Stimulated activated CD4-positive, alpha-beta T cell treated with anti-CD3 and anti-CD28 coated beads, Interleukin-4, amount 100 ng/mL, for 48 hours (primary cell): Measurements from ENCODE around the gene ZFP14.

ENCODE experiments used
- DNase-seq, 2 donors: peaks; one replicate each; pipeline ENCODE4 v3.0.0-alpha.2; 2020; ENCODE audit warnings: low read depth in 2 of 2

ZFP14 gene

GRCh38 chr19:36378625-36379509 is at the start of gene ZFP14:
TSS of gene ZFP14 (minus strand) at chr19:36379201. CDS start at chr19:36367892, 11,309 bp downstream.
- peak; percentile 88 to 92 for DNase-seq

GRCh38 chr19:36423925-36424324 is 44.9 kb upstream of the ZFP14 start:
- DNase-seq, result no peak

- DNase-seq, result no peak
Observed at GRCh38 chr19:36421749-36422481, 42.9 kb upstream of the ZFP14 start.

DNA sequence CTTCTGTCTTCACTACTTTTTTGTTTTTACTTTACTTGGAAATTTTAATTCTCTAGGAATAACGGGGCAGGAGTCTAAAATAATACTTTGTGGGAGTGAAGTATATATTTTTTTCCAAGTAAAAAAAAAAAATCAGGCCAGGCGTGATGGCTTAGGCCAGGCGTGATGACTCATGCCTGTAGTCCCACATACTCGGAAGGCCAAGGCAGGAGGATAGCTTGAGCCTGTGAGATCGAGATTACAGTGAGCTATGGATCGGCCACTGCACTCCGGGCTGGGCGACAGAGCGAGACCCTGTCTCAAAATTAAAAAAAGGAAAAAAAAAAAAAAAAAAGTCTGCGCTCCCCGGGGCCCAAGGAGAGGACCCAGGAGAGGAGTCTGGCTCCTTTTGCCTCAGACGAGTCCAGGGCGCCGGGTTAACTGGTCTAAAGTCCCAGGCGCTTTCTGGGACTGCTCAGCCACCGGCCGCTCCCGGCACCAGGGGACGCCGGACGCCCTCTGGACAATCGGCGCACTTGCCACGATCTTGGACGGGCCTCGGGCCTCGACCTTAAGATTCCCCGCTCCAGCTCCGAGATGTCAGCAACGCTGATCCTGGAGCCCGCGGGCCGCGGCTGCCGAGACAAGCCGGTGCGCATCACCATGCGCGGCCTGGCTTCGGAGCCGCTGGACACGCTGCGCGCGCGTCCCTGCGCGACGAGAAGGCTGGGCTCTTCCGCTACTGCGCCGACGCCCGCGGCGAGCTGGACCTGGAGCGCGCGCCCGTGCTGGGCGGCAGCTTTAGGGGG is 42.2 kb upstream of the ZFP14 start:
- DNase-seq, result no peak

GRCh38 chr19:36418287-36419001 is 39.4 kb upstream of the ZFP14 start, which contains the start of gene ZFP82:
TSS of gene ZFP82 (minus strand) at chr19:36418644. CDS start at chr19:36409789, 8,855 bp downstream.
- peak; percentile 71 for DNase-seq

- no peak for DNase-seq
Observed at GRCh38 chr19:36417752-36418286, 38.8 kb upstream of the ZFP14 start.

DNA sequence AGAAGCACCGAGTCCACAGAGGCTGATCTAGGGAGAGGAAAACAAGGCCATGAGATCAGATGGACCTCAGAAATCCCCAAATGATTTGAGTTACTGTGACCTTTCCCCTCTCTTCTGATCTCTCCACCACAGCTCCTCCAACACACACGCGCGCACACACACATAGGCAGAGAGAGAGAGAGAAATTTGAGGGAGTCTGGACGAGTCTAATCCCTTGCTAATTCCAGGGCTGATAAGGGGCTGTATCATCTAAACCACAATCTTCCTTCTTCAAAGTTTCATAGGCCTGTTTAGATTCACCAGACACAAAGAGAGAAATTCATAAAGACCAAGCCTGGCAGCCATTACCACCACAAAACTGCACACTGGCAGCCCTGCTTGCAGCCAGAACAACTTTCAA is 30.8 kb upstream of the ZFP14 start:
- no peak for DNase-seq

DNA sequence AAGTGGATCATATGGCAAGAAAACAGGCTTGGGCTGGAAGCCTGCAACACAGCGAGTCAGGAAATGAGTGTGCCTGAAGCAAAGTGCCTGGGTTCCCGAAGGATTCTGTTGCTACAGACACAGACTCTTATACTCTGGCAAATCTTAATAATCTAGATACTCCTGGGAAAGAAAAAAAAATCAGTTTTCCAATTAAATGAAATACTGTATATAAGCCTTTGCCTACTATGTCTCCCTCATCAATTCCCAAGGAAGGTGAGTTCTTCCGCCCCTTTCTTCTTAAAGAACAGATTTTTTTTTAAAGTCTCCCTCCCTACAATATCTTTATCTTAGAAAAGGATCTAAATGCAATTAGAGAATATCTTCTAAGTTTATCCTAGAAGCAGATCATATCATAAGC is 29.1 kb upstream of the ZFP14 start:
- no peak for DNase-seq

GRCh38 chr19:36404498-36404897 is 25.5 kb upstream of the ZFP14 start:
- DNase-seq, result no peak

GRCh38 chr19:36401475-36401874 is 22.5 kb upstream of the ZFP14 start:
- DNase-seq, result no peak

GRCh38 chr19:36398571-36398970 is 19.6 kb upstream of the ZFP14 start:
- no peak for DNase-seq

- no peak for DNase-seq
Observed at GRCh38 chr19:36392916-36393673, 14.1 kb upstream of the ZFP14 start.

DNA sequence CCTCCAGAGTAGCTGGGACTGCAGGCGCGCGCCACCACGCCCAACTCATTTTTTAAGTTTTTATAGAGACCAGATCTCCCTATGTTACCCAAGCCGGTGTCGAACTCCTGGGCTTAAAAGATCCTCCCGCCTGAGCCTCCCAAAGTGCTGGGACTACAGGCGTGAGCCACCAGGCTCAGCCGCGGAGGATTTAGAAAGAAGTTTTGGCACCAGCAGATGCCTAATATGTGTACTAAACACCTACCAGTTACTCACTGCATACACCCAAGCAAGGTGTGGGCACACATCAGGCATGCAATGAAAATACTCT is 464 bp upstream of the ZFP14 start:
- no peak for DNase-seq

DNA sequence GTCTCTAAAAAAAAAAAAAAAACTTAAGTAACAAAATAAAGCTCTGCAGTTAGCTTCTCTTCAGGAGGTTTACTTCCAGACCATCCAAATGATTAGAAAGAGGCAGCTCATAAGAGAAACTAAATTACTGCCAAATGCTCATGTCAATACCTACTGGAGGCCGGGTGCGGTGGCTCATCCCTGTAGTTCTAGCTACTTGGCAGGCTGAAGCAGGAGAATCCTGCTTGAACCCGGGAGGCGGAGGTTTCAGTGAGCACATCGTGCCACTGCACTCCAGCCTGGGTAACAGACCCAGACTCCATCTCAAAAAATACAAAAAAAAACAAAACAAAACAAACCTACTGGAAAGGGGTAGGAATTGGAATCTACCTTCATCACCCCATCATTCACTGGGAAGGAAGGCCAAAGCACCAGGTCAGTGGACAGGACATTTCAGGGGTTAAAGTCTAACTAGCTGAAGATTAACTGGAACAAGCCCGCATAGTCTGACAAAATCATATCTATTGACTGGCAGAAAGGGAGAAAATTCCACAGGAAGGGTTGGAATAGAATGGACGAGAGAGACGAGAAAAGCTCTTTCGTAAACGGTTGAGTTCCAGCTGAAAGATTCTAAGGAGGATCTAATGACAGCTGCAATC is 1.3 kb downstream of the ZFP14 start:
- no peak for DNase-seq

DNA sequence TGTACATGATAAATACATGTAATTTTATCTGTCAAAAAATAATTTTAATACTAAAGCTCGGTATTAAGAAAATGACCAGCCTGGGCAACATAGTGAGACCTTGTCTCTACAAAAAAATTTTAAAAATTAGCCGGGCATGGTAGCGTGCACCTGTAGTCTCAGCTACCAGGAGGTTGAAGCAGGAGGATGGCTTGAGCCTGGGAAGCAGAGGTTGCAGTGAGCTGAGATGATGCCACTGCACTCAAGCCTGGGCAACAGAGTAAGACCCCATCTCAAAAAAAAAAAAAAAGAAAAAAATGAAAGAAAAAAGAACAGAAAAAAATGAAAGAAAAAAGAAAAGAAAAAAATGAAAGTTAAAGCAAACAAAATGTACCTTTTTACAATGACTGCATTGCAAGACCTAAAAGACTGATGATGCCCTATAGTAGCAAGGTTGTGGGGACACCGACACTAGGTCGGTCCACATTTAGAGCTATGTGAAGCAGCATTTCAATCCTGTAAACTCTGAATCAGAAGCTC is 5.3 kb downstream of the ZFP14 start:
- DNase-seq, result no peak

DNA sequence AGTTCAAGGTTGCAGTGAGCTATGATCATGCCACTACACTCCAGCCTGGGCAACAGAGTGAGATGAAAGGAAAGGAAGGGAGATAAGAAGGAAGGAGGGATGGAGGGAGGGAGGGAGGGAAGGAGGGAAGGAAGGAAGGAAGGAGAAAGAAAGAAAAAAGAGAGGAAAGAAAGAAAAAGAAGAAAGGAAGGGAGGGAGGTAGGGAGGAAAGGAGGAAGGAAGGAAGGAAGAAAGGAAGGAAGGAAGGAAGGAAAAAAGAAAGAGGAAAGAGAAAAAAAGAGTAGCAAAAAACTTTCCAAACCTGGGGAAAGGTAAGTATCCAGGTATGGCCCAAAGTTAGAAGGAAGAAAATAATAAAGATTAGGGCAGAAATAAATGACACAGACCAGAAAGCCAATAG is 7.1 kb downstream of the ZFP14 start:
- no peak for DNase-seq

GRCh38 chr19:36363845-36364244 is 15.2 kb downstream of the ZFP14 start:
- DNase-seq, result no peak

GRCh38 chr19:36340786-36341372 is 38.1 kb downstream of the ZFP14 start:
- DNase-seq, result no peak
